IMR-90 (cell line): ENCODE measurements around the gene DENND1A. TPM values are rescaled to one million over a fixed set of nuclear protein-coding genes. Genes with fewer than 3 reads are reported as not detected.

Experiments used
- ATAC-seq: fragments of 200-7000 bp; cut with Tn5 transposase; 2 replicates; pipeline ENCODE4 v1.9.1; 2020; ENCODE audit warnings: low read depth, mild to moderate bottlenecking, moderate library complexity
- BruUV-seq: library from RNA; stranded (reverse); fragments of 400-500 nt; replicated peaks from 2 replicates; lab custom pipeline; 2021; lab: Mats Ljungman, UMichigan
- CTCF ChIA-PET: fragments of 300-600 bp; formaldehyde crosslinking; extraction: SDS; loops from one replicate; lab custom pipeline; 2021; ENCODE audit warnings: antibody characterized with exemption; lab: Yijun Ruan, JAX
- POLR2A ChIA-PET: fragments of 300-600 bp; sonication (Branson Sonifier 250); formaldehyde crosslinking; loops from one replicate; lab custom pipeline; 2022; ENCODE audit warnings: antibody characterized with exemption; ENCODE audit not compliant: unreplicated experiment; lab: Charles Lee
- DNase-seq: peaks from one replicate; pipeline ENCODE4 v3.0.0; 2013
- H2AFZ ChIP-seq: replicated peaks from 2 replicates; pipeline ENCODE3; 2013; ENCODE audit warnings: low read length, mild to moderate bottlenecking; ENCODE audit not compliant: poor library complexity
- H2AK5ac ChIP-seq: 2 replicates; pipeline ENCODE4 v1.6.1; 2013; ENCODE audit warnings: low read depth, low read length, inconsistent platforms
- H2AK9ac ChIP-seq: replicated peaks from 2 replicates; pipeline ENCODE3; 2013; ENCODE audit warnings: mild to moderate bottlenecking, low read depth, low read length, moderate library complexity; ENCODE audit not compliant: poor library complexity
- H2BK120ac ChIP-seq: 2 replicates; pipeline ENCODE4 v1.6.1; 2013; ENCODE audit warnings: low read depth, low read length, inconsistent platforms
- H2BK15ac ChIP-seq: 3 replicates; pipeline ENCODE4 v1.6.1; 2013; ENCODE audit warnings: low read depth, low read length, inconsistent platforms
- H2BK20ac ChIP-seq: 2 replicates; pipeline ENCODE4 v1.6.1; 2013; ENCODE audit warnings: low read depth, mild to moderate bottlenecking, inconsistent platforms, low read length, moderate library complexity
- H2BK5ac ChIP-seq: 2 replicates; pipeline ENCODE4 v1.6.1; 2013; ENCODE audit warnings: mild to moderate bottlenecking, low read depth, low read length, inconsistent platforms; ENCODE audit not compliant: poor library complexity, severe bottlenecking
- H3K14ac ChIP-seq: replicated peaks from 2 replicates; pipeline ENCODE4 v1.6.1; 2013; ENCODE audit warnings: low read depth, low read length, inconsistent platforms
- H3K18ac ChIP-seq: 2 replicates; pipeline ENCODE4 v1.6.1; 2013; ENCODE audit warnings: low read depth, low read length, control low read depth
- H3K23ac ChIP-seq: 2 replicates; pipeline ENCODE4 v1.6.1; 2013; ENCODE audit warnings: low read depth, low read length, inconsistent platforms
- H3K27ac ChIP-seq: 2 replicates; pipeline ENCODE4 v1.5.1; 2013; ENCODE audit warnings: mild to moderate bottlenecking, control low read depth, low read length; ENCODE audit not compliant: insufficient read depth
- H3K27me3 ChIP-seq: 2 replicates; pipeline ENCODE4 v1.6.1; 2013; ENCODE audit warnings: low read length; ENCODE audit not compliant: control insufficient read depth, insufficient read depth
- H3K36me3 ChIP-seq: 2 replicates; pipeline ENCODE4 v1.6.1; 2013; ENCODE audit warnings: low read length, mixed read lengths; ENCODE audit not compliant: control insufficient read depth, insufficient read depth
- H3K4ac ChIP-seq: 2 replicates; pipeline ENCODE4 v1.6.1; 2013; ENCODE audit warnings: low read depth, low read length, inconsistent platforms
- H3K4me1 ChIP-seq: 2 replicates; pipeline ENCODE4 v1.6.1; 2013; ENCODE audit warnings: low read length, mixed read lengths; ENCODE audit not compliant: control insufficient read depth, insufficient read depth
- H3K4me2 ChIP-seq: 2 replicates; pipeline ENCODE4 v1.6.1; 2013; ENCODE audit warnings: low read depth, mild to moderate bottlenecking, control low read depth, low read length, moderate library complexity
- H3K4me3 ChIP-seq: 2 replicates; pipeline ENCODE4 v1.5.1; 2013; ENCODE audit warnings: low read depth, mild to moderate bottlenecking, control low read depth, low read length, moderate library complexity; ENCODE audit not compliant: insufficient read depth
- H3K56ac ChIP-seq: 2 replicates; pipeline ENCODE4 v1.6.1; 2013; ENCODE audit warnings: low read length, inconsistent platforms; ENCODE audit not compliant: insufficient read depth; ENCODE audit errors: extremely low read depth
- H3K79me1 ChIP-seq, 2 experiments: 2 replicates each; pipeline ENCODE4 v1.6.1; 2013; ENCODE audit warnings: low read length in 2 of 2, inconsistent platforms in 1 of 2, low read depth in 1 of 2
- H3K9ac ChIP-seq: 2 replicates; pipeline ENCODE4 v1.6.1; 2013; ENCODE audit warnings: low read depth, low read length, control low read depth
- H3K9me1 ChIP-seq: 2 replicates; pipeline ENCODE4 v1.6.1; 2013; ENCODE audit warnings: low read length, inconsistent platforms; ENCODE audit not compliant: insufficient read depth
- H3K9me3 ChIP-seq: 2 replicates; pipeline ENCODE4 v1.6.1; 2013; ENCODE audit warnings: low read length; ENCODE audit not compliant: control insufficient read depth, insufficient read depth
- H4K20me1 ChIP-seq: 2 replicates; pipeline ENCODE4 v1.6.1; 2013; ENCODE audit warnings: low read length, inconsistent platforms; ENCODE audit not compliant: insufficient read depth
- H4K5ac ChIP-seq: 2 replicates; pipeline ENCODE4 v1.6.1; 2013; ENCODE audit warnings: mild to moderate bottlenecking, low read depth, low read length, control low read depth
- H4K8ac ChIP-seq, 2 experiments: 2 replicates each; pipeline ENCODE4 v1.6.1; 2013; ENCODE audit warnings: low read depth in 2 of 2, low read length in 2 of 2, control low read depth in 1 of 2, inconsistent platforms in 1 of 2
- H4K91ac ChIP-seq: 2 replicates; pipeline ENCODE4 v1.6.1; 2013; ENCODE audit warnings: low read depth, low read length, inconsistent platforms; ENCODE audit not compliant: insufficient read depth
- BHLHE40 ChIP-seq: fragments of 150-350 bp; IDR thresholded peaks from 2 replicates; pipeline ENCODE4 v1.6.1; 2016; ENCODE audit warnings: mild to moderate bottlenecking, low read depth, low read length
- CEBPB ChIP-seq: IDR thresholded peaks from 2 replicates; pipeline ENCODE4 v1.6.1; 2012; ENCODE audit warnings: low read depth, low read length, improper control_type of control experiment
- CHD1 ChIP-seq: IDR thresholded peaks from 2 replicates; pipeline ENCODE4 v1.6.1; 2012; ENCODE audit warnings: low read depth, low read length, improper control_type of control experiment
- CTCF ChIP-seq: conservative IDR thresholded peaks from 2 replicates; pipeline ENCODE4 v1.5.1; 2012; ENCODE audit warnings: mild to moderate bottlenecking, low read depth, low read length, improper control_type of control experiment
- FOS ChIP-seq: fragments of 150-350 bp; IDR thresholded peaks from 2 replicates; pipeline ENCODE4 v1.6.1; 2016; ENCODE audit warnings: low read depth, low read length
- MAFK ChIP-seq: IDR thresholded peaks from 2 replicates; pipeline ENCODE4 v1.6.1; 2012; ENCODE audit warnings: low read depth, low read length, improper control_type of control experiment
- MAZ ChIP-seq: IDR thresholded peaks from 2 replicates; pipeline ENCODE4 v1.6.1; 2012; ENCODE audit warnings: low read depth, mild to moderate bottlenecking, low read length, improper control_type of control experiment, moderate library complexity, borderline replicate concordance
- MXI1 ChIP-seq: IDR thresholded peaks from 2 replicates; pipeline ENCODE4 v1.6.1; 2012; ENCODE audit warnings: low read depth, mild to moderate bottlenecking, low read length, moderate library complexity, borderline replicate concordance
- NFE2L2 ChIP-seq: fragments of 150-350 bp; IDR thresholded peaks from 2 replicates; pipeline ENCODE4 v1.6.1; 2016; ENCODE audit warnings: low read depth, mild to moderate bottlenecking, low read length
- POLR2A ChIP-seq: IDR thresholded peaks from 2 replicates; pipeline ENCODE4 v1.6.1; 2012; ENCODE audit warnings: mild to moderate bottlenecking, low read depth, low read length
- RAD21 ChIP-seq: IDR thresholded peaks from 2 replicates; pipeline ENCODE4 v1.6.1; 2012; ENCODE audit warnings: low read length, improper control_type of control experiment
- RCOR1 ChIP-seq: IDR thresholded peaks from 2 replicates; pipeline ENCODE4 v1.6.1; 2012; ENCODE audit warnings: mild to moderate bottlenecking, low read length, improper control_type of control experiment; ENCODE audit not compliant: insufficient replicate concordance
- RFX5 ChIP-seq: IDR thresholded peaks from 2 replicates; pipeline ENCODE4 v1.8.0; 2012; ENCODE audit warnings: low read depth, mild to moderate bottlenecking, low read length, moderate library complexity
- SMC3 ChIP-seq: fragments of 150-350 bp; IDR thresholded peaks from 2 replicates; pipeline ENCODE4 v1.6.1; 2016; ENCODE audit warnings: low read depth, mild to moderate bottlenecking, antibody characterized with exemption, low read length, moderate library complexity
- WGBS, 2 experiments: methylation state at CpG; one replicate each; pipeline versions ENCODE4 v1.1.5 to v1.1.7; 2013; ENCODE audit warnings: missing lambda C conversion rate in 2 of 2; ENCODE audit not compliant: insufficient read length in 1 of 2; ENCODE audit errors: extremely low coverage in 2 of 2; 5-methylcytosine and 5-hydroxymethylcytosine counted together
- dilution Hi-C: fragments of 300-500 bp; cut with HindIII; formaldehyde crosslinking; loops from one replicate; pipeline ENCODE4 v1.14.3; 2018; ENCODE audit warnings: low sequenced_read_pairs; ENCODE audit not compliant: unreplicated experiment
- in situ Hi-C: fragments of 300-500 bp; cut with MboI; formaldehyde crosslinking; loops from 3 replicates; pipeline ENCODE4 v1.14.3; 2019; ENCODE audit warnings: low sequenced_read_pairs, inconsistent platforms, mixed read lengths
- intact Hi-C: fragments of 100-400 bp; cut with micrococcal nuclease; formaldehyde crosslinking; loops from 2 replicates; pipeline ENCODE4 v1.10.0; 2022
- polyA plus RNA-seq, 3 experiments: library from polyadenylated mRNA; depleted of rRNA; stranded (reverse); fragments of >200 nt; gene quantifications; 2 replicates each; pipeline ENCODE4 v1.2.3, GENCODE V29; 2012; ENCODE audit warnings: low replicate concordance in 1 of 3
- total RNA-seq: library from RNA; depleted of rRNA; stranded (reverse); fragments of >200 nt; gene quantifications from 2 replicates; pipeline ENCODE4 v1.2.3, GENCODE V29; 2012
- TF ChIP-seq, protein P1 (sequence below): fragments of 150-350 bp; IDR thresholded peaks from 2 replicates; pipeline ENCODE4 v1.6.1; 2017; ENCODE audit warnings: mild to moderate bottlenecking, antibody characterized with exemption, low read length, low read depth

The DENND1A gene
- total and polyA plus RNA-seq, 2 of the 4 experiments (the other 2 are of a cell fraction): 21.4 to 27.6 TPM

- TF ChIP-seq FOS: no peak
Measured at GRCh38 chr9:123684393-123685149, 245.4 kb downstream of the DENND1A start (continued).

DNA sequence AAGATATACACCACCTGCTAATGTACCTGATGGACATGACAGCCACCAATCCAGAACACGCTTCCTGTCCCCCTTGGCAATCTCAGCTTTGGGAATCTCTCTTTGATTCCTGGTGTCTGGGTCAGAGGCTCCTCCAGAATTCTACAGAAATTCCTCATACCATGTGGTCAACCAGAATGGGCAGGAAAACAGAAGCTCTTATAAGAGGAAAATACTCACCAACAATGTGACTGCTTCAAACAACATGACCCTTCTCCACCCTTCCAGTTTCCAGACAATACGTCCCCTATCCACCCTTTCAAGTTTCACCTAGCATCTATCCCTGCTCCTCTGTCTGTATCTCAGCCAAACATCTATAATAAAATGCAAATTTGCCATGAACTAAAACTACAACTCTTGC is 247.2 kb downstream of the DENND1A start:
- H3K36me3 ChIP-seq: no peaks in the 10 kb centered on the region
- H2BK5ac ChIP-seq: no peak overlapping the region
- H2AK5ac ChIP-seq: no peak overlapping the region
- POLR2A ChIA-PET: no interaction called here
- H3K56ac ChIP-seq: no peak overlapping the region
- dilution Hi-C loops (no loop called here), in situ Hi-C loops (no loop called here), intact Hi-C loops (no loop called here)
- no peak for DNase-seq
- H3K4ac ChIP-seq: no peak overlapping the region
- no peaks in the 10 kb centered on the region for H3K27me3 ChIP-seq
- H2BK20ac ChIP-seq: no peak overlapping the region
- no peak overlapping the region for H3K18ac ChIP-seq
- WGBS, 2 experiments: 75% methylated on average over 1 of the region's 2 CpGs; no CpG with 5 or more reads in 1 of the 2 experiments
- no peak overlapping the region for H3K4me3 ChIP-seq
- no peaks in the 10 kb centered on the region for H3K9me3 ChIP-seq
- no peak overlapping the region for H2BK15ac ChIP-seq
- BruUV-seq: no TSS peak
- no peak overlapping the region for H2AFZ ChIP-seq
- no peak overlapping the region for H4K8ac ChIP-seq
- no peak overlapping the region for H3K14ac ChIP-seq
- H3K79me1 ChIP-seq: no peaks in the 10 kb centered on the region; a peak in 2 of 4 replicates
- H3K23ac ChIP-seq: no peak overlapping the region
- H2BK120ac ChIP-seq: no peak overlapping the region
- peaks cover 20% of the 10 kb centered on the region; the same call in 1 of the 2 replicates for H4K20me1 ChIP-seq
- H3K4me1 ChIP-seq: peaks cover 13% of the 10 kb centered on the region; the same call in 1 of the 2 replicates
- no peak overlapping the region for H4K91ac ChIP-seq
- H3K27ac ChIP-seq: no peak overlapping the region
- CTCF ChIA-PET: no interaction called here
- H3K9ac ChIP-seq: no peak overlapping the region
- H4K5ac ChIP-seq: no peak overlapping the region
- H2AK9ac ChIP-seq: no peak overlapping the region
- no peak for ATAC-seq
- H3K9me1 ChIP-seq: peaks cover 11% of the 10 kb centered on the region; the same call in 1 of the 2 replicates
- no peak overlapping the region for H3K4me2 ChIP-seq
- no peak for TF ChIP-seq POLR2A
- no peak for TF ChIP-seq CHD1
- TF ChIP-seq, protein P1, sequence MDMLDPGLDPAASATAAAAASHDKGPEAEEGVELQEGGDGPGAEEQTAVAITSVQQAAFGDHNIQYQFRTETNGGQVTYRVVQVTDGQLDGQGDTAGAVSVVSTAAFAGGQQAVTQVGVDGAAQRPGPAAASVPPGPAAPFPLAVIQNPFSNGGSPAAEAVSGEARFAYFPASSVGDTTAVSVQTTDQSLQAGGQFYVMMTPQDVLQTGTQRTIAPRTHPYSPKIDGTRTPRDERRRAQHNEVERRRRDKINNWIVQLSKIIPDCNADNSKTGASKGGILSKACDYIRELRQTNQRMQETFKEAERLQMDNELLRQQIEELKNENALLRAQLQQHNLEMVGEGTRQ: no peak
- TF ChIP-seq CEBPB: no peak
- TF ChIP-seq MAZ: no peak
- no peak for TF ChIP-seq RCOR1
- no peak for TF ChIP-seq FOS
- TF ChIP-seq MAFK: no peak
- TF ChIP-seq CTCF: no peak
- no peak for TF ChIP-seq MXI1
- TF ChIP-seq RAD21: no peak
- no peak for TF ChIP-seq NFE2L2
- no peak for TF ChIP-seq SMC3
- TF ChIP-seq RFX5: no peak
- TF ChIP-seq BHLHE40: no peak
